SH-SY5Y (cell line): ENCODE data around the gene ILF2.

Experiments
- GATA2 ChIP-seq: IDR thresholded peaks from 2 replicates; pipeline ENCODE4 v1.6.1; 2011; ENCODE audit warnings: mild to moderate bottlenecking, low read depth, low read length
- GATA3 ChIP-seq: IDR thresholded peaks from 2 replicates; pipeline ENCODE4 v1.6.1; 2011; ENCODE audit warnings: low read depth, mild to moderate bottlenecking, low read length, moderate library complexity

GRCh38 chr1:153663211-153663610 is 7.6 kb downstream of the ILF2 start:
- TF ChIP-seq GATA2 (no peak), GATA3 (no peak)
